Mucosa of descending colon (tissue), 3 donors: Measurements from ENCODE around the gene DPH1. TPM values are rescaled to one million over a fixed set of nuclear protein-coding genes. Genes with fewer than 3 reads are reported as not detected.

ENCODE experiments used
- ATAC-seq: fragments of 200-7000 bp; cut with Tn5 transposase; one replicate; pipeline ENCODE4 v1.9.1; 2020; ENCODE audit warnings: mild to moderate bottlenecking, moderate library complexity
- DNase-seq, 3 donors: peaks; one replicate each; pipeline ENCODE4 v3.0.0-alpha.2; 2020
- H3K36me3 ChIP-seq: fragments of 200-600 bp; one replicate; pipeline ENCODE4 v1.8.0; 2021; ENCODE audit warnings: low read depth, mild to moderate bottlenecking
- H3K4me1 ChIP-seq: fragments of 200-600 bp; one replicate; pipeline ENCODE4 v1.8.0; 2021; ENCODE audit warnings: low read depth, mild to moderate bottlenecking
- H3K4me3 ChIP-seq: fragments of 200-600 bp; one replicate; pipeline ENCODE4 v1.8.0; 2021; ENCODE audit warnings: mild to moderate bottlenecking
- H3K9me3 ChIP-seq: fragments of 200-600 bp; one replicate; pipeline ENCODE4 v1.8.0; 2021; ENCODE audit warnings: mild to moderate bottlenecking
- intact Hi-C, 2 donors: fragments of 100-400 bp; cut with DNase I in 1 of 2; cut with micrococcal nuclease in 1 of 2; formaldehyde crosslinking; loops; one replicate each; pipeline versions ENCODE4 v1.11.0 to v1.11.1; 2022; cut with DNase I, micrococcal nuclease
- total RNA-seq, 3 donors: library from RNA; stranded (reverse); fragmentation: NEBNext Ultra II Directional in 2 of 3; extraction: Animal tissue kit (Norgen Biotek cat#: 25700) in 2 of 3; gene quantifications; one replicate each; pipeline versions ENCODE4 v1.2.1 to v1.2.4, GENCODE V29; 2021 to 2023
- TF ChIP-seq, protein P1 (sequence below): fragments of 200-600 bp; IDR thresholded peaks from one replicate; pipeline ENCODE4 v1.8.0; 2022; ENCODE audit warnings: antibody characterized with exemption, mild to moderate bottlenecking
- donor health status: DM: no; HTN: no; CAD: no; lungs with moderate emphysema.
- donor health status: DM: no; HTN: no; CAD: no.
- donor health status: DM: no; HTN: yes; CAD: no.

Gene DPH1
- total RNA-seq, 3 donors from 2014 or later = 33.1 to 43.7 (median 42.2) TPM

DNA sequence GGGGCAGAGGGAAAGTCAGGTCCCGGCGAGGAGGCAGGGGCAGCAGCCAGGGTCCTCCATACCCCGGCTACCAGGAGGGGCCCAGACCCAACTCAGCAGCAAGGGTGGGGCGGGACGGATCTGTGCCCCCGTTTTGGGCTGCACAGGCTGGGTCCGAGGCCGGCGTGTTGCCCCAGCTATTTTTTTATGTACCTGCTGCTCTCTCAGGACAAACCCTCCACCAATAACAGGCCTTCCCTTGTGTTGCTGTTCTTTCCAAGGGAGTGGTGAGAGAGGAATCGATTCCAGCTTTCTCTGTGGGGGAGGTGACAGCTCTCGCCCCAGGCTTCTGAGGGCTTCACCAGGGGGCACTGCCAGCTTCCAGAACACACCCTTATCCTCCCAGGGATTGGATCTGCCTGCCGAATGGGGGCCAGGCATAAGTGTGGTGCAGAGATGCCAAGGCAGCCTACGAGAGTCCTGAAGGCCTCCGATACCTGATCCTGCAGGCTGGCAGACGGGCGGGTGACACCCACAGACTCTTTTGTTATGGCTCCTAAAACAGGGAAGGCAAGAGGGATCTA is 27.1 kb upstream of the DPH1 start:
- intact Hi-C loops = no loop called here
- Histone ChIP-seq H3K4me3 (no peak overlapping the region), H3K9me3 (no peaks in the 10 kb centered on the region), H3K36me3 (no peaks in the 10 kb centered on the region), H3K4me1 (peaks cover 16% of the 10 kb centered on the region)
- DNase-seq (peak in 1 of 3 donors; percentile 22), ATAC-seq (no peak)
- TF ChIP-seq, protein P1, sequence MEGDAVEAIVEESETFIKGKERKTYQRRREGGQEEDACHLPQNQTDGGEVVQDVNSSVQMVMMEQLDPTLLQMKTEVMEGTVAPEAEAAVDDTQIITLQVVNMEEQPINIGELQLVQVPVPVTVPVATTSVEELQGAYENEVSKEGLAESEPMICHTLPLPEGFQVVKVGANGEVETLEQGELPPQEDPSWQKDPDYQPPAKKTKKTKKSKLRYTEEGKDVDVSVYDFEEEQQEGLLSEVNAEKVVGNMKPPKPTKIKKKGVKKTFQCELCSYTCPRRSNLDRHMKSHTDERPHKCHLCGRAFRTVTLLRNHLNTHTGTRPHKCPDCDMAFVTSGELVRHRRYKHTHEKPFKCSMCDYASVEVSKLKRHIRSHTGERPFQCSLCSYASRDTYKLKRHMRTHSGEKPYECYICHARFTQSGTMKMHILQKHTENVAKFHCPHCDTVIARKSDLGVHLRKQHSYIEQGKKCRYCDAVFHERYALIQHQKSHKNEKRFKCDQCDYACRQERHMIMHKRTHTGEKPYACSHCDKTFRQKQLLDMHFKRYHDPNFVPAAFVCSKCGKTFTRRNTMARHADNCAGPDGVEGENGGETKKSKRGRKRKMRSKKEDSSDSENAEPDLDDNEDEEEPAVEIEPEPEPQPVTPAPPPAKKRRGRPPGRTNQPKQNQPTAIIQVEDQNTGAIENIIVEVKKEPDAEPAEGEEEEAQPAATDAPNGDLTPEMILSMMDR = no peak

DNA sequence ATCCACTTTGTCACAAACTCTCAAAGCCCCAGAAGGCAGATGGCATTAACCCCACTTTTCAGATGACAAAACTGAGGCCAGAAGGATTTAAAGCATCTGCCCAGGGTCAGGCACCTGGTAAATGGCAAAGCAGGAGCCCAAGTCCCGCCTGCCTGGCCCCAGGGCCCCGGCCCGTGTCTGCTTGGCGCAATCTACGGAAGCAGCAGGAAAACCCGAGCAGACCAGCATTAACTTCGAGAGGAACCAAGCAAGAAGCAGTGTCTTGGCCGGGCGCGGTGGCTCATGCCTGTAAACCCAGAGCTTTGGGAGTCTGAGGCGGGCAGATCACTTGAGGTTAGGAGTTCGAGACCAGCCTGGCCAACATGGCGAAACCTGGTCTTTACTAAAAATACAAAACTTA is 26.4 kb upstream of the DPH1 start:
- H3K4me3 ChIP-seq = no peak overlapping the region
- H3K9me3 ChIP-seq = no peaks in the 10 kb centered on the region
- TF ChIP-seq, protein P1 = no peak
- H3K4me1 ChIP-seq = peaks cover 14% of the 10 kb centered on the region
- ATAC-seq (no peak), DNase-seq (no peak)
- intact Hi-C loops = no loop called here
- H3K36me3 ChIP-seq = no peaks in the 10 kb centered on the region

DNA sequence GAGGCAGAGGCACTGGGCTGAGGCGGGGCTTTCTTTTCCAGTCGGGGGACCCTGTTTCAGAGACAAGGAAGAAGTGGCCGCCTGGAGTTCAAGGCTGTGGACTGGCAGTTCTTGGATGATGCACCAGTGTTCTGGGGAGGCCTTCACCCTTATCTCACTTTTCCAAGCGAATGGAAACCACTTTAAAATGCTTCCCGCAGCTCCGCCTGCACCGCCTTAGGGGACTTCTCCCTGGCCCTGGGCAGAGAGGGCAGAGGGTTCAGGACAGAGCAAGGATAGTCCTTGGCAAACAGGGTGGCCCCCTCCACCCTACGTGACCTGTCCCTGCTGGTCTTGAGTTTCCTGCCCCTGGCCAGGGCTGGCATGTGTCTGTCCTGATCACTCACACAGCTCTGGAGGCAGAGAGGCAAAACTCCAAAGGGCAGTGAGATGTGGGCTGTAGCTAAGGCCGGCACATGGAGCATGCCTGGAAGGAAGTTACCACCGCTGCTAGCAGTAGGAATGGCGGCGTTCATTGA is 25.5 kb upstream of the DPH1 start:
- TF ChIP-seq, protein P1 = no peak
- ATAC-seq = no peak

DNA sequence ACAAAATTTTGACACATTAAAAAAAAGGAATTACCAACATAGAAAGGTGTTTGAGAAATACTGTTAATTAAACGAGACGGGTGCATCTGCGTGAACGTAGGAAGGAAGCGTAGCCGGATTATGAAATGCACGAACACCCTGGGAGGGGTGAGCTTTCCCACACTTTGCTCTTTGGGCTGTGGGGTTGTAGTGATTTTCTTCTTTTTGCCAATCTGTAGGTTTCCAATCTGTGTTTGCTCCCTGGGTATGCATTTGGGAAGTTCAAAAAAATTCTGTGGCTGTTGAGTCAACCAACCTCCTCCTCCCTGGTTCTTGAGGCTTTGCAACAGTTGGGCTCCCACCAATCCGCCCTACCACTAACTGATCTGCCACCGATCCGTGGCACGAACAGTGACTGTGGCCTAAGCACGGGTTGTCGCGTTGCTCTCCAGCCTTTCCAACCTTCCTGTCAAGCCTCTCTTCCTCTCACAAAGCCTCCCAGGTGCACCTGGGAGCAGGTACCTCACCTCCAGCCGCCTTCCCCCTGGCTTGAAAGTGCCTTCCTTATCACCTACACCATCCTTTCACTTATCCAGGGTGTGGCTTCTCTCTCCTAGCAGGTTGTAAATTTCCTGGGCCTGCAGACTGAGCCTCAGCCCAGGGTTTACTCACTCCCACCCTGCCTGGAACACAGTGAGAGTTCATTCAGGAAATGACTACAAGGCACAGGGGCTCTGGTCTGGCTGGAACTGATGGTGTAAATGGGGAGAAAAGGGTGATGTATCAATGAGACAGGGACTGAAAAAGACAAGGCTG is 21.4 kb upstream of the DPH1 start:
- ATAC-seq (peak; percentile 93), DNase-seq (peak in 2 of 3 donors; percentile 61 to 62)
- Histone ChIP-seq H3K4me1 (no peaks in the 10 kb centered on the region), H3K4me3 (no peak overlapping the region), H3K9me3 (no peaks in the 10 kb centered on the region), H3K36me3 (no peaks in the 10 kb centered on the region)
- intact Hi-C loops = no loop called here
- TF ChIP-seq, protein P1 = no peak

More for the DNA sequence above, 25.5 kb upstream of the DPH1 start:
- H3K9me3 ChIP-seq = no peaks in the 10 kb centered on the region
- H3K4me3 ChIP-seq = no peak overlapping the region
- DNase-seq = no peak
- H3K36me3 ChIP-seq = no peaks in the 10 kb centered on the region
- intact Hi-C loops = no loop called here
- H3K4me1 ChIP-seq = peaks cover 8% of the 10 kb centered on the region

DNA sequence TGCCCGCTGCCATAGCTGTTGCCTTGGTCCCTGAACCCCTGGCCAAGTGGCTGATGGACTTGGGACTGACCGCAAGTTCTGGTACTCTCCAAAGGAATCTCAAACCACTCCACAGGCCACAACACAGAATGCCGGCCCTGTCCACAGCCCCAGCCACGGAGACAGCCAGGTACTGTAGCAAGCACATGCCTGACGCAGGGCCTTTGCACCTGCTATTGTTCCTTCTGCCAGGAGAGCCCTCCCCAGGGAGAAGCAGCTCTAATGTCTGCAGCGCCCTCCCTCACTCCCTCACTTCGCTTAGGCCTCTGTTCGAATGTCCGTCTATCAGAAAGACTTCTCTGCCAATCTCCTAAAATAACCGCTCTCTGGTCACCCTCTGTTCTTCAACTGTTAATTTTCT is 20.2 kb upstream of the DPH1 start:
- no peak for ATAC-seq
- no peak for DNase-seq
- H3K9me3 ChIP-seq = no peaks in the 10 kb centered on the region
- no peak overlapping the region for H3K4me3 ChIP-seq
- no peaks in the 10 kb centered on the region for H3K36me3 ChIP-seq
- TF ChIP-seq, protein P1 = no peak
- intact Hi-C loops = no loop called here
- no peaks in the 10 kb centered on the region for H3K4me1 ChIP-seq
